Activated CD8-positive, alpha-beta memory T cell treated with anti-CD3 and anti-CD28 coated beads, Interleukin-2, amount 10 ng/mL, durations not matched to agents 7 days and 5 days (primary cell): ENCODE measurements around the gene FOXP4. TPM values are rescaled to one million over a fixed set of nuclear protein-coding genes. Genes with fewer than 3 reads are reported as not detected.

Experiments used
- ATAC-seq: fragments of 150-1000 bp; cut with Tn5 transposase; one replicate; pipeline ENCODE4 v1.10.0; 2021; ENCODE audit warnings: moderate library complexity
- CTCF ChIA-PET: fragments of 350-600 bp; sonication (Branson Sonifier 250); formaldehyde crosslinking; loops from one replicate; lab custom pipeline; 2021; ENCODE audit warnings: antibody characterized with exemption; lab: Charles Lee
- DNase-seq: peaks from one replicate; pipeline ENCODE4 v3.0.0-alpha.2; 2020
- H3K27ac Mint-ChIP-seq: one replicate; pipeline ENCODE4 v1.8.0; 2021; ENCODE audit warnings: mild to moderate bottlenecking, mixed read lengths
- H3K27me3 Mint-ChIP-seq: one replicate; pipeline ENCODE4 v1.8.0; 2021; ENCODE audit warnings: mixed read lengths
- H3K36me3 Mint-ChIP-seq: one replicate; pipeline ENCODE4 v1.8.0; 2021; ENCODE audit warnings: mild to moderate bottlenecking, mixed read lengths
- H3K4me1 Mint-ChIP-seq: one replicate; pipeline ENCODE4 v1.8.0; 2021; ENCODE audit warnings: mixed read lengths
- H3K4me3 Mint-ChIP-seq: one replicate; pipeline ENCODE4 v1.8.0; 2021; ENCODE audit warnings: mild to moderate bottlenecking, moderate library complexity, mixed read lengths
- H3K9me3 Mint-ChIP-seq: one replicate; pipeline ENCODE4 v1.8.0; 2022; ENCODE audit warnings: low read depth, mixed read lengths
- total RNA-seq, 2 experiments: library from RNA; stranded (reverse); gene quantifications; one replicate each; pipeline ENCODE4 v1.2.3, GENCODE V29; 2021

FOXP4 gene
- total RNA-seq, 2 experiments from 2014 or later: 6.5 to 7.7 TPM

DNA sequence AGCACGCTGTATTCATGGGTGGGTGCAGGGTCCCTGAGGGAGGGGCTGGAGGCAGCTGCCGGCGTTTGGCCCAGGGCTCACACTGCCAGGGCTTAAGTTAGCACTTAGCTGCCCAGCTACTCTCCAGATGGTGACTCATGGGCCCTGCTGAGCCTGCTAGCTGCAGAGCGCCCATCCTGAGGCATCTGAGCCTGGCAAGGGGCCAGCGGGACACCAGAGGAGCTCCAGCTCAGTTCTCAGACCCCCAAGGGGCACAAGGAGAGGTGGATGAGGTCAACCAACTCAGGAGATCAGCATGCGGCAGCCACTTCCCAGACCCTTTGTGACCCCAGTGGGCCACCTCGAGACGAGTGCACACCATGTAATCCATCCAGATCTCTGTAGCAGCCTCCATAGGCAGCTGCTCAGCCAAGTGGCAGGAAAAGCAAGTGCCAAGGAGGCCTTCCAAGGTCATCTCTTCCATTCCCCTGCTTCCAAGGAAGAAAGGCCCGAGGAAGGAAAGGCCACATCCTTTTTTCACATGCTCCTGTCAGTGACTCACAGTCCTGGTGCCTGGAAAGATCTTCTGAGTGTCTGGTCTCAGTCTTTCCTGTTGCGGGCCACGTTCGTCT lies 35.3 kb downstream of the FOXP4 start:
- CTCF ChIA-PET: interaction anchor here (1.2 kb wide), 1 partner anchor 213 kb away, joined by 3 read pairs; no protein-coding TSS in a partner anchor
- DNase-seq (no peak), ATAC-seq (no peak)
- Mint-ChIP-seq H3K36me3 (no peaks in the 10 kb centered on the region), H3K4me1 (peaks cover 4% of the 10 kb centered on the region), H3K27me3 (no peaks in the 10 kb centered on the region), H3K27ac (no peak overlapping the region), H3K4me3 (no peak overlapping the region), H3K9me3 (no peaks in the 10 kb centered on the region)

DNA sequence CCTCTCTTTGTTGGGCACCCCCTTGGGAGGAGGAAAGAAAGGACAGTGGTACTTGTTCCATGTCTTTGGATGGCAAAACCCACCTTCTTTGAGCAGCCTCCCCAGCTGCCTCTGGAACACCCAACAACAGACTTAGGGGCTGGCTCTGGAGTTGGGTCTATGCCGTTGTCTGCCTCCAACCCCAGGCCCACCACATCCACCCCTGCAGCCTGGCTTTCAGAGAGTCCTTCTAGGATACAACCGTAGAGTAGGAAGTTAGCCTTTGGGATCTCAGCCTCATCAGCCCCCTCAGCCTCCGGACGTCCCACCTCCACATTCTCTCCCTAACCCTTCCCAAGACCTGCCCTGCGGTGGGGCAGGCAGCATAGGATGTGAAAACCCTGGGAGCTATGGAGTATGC lies 36.4 kb downstream of the FOXP4 start:
- no peak for ATAC-seq
- Mint-ChIP-seq H3K27me3 (no peaks in the 10 kb centered on the region), H3K36me3 (no peaks in the 10 kb centered on the region), H3K4me3 (no peak overlapping the region), H3K4me1 (peaks cover 4% of the 10 kb centered on the region), H3K9me3 (no peaks in the 10 kb centered on the region), H3K27ac (no peak overlapping the region)
- CTCF ChIA-PET: interaction anchor here (1.2 to 1.6 kb wide), 2 partner anchors 20 to 214 kb away, joined by 4 to 7 read pairs; no protein-coding TSS in a partner anchor
- DNase-seq: no peak

DNA sequence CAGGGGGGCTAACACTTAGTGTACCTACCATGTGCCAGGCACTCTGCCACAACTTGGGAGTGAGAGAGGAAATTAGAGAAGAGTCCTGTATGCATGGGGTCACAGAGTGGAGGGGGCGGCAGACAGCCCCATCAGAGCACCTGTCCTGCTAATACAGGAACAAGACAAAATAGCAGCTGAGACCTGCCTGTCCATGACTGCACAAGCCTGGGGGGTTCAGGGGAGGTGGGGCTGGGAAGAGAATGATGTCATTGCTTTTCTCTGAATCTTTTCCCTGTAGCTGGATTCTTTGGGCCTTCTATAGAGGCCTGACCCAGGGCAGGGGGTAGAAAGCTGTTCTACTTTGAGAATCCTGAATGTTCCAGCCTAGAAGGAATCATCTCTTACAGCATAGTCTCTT lies 37.4 kb downstream of the FOXP4 start:
- peaks cover 4% of the 10 kb centered on the region for H3K4me1 Mint-ChIP-seq
- ATAC-seq: no peak
- H3K36me3 Mint-ChIP-seq: no peaks in the 10 kb centered on the region
- no peak overlapping the region for H3K27ac Mint-ChIP-seq
- CTCF ChIA-PET: interaction anchor here (1.2 to 1.6 kb wide), 2 partner anchors 19 to 215 kb away, joined by 4 to 7 read pairs; no protein-coding TSS in a partner anchor
- no peaks in the 10 kb centered on the region for H3K27me3 Mint-ChIP-seq
- DNase-seq: no peak
- H3K4me3 Mint-ChIP-seq: no peak overlapping the region
- no peaks in the 10 kb centered on the region for H3K9me3 Mint-ChIP-seq

DNA sequence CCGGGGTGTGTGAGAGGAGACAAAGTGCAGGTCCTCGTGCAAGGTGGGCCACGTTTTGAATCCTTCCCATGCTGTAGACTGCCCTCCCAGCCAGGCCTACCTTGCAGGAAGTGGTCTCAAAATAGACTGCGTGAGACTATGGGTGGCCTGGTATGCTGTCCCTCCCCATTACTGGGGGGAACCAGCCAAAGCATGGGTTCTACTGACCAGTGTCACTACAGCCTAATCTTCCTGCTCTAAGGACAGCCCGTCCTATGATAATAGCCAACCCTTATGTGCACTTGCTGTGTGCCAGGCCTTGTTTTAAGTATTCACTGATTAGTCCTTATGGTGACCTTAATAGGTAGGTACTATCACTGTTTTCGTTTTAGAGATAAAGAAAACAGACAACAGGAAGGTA lies 38.0 kb downstream of the FOXP4 start:
- no peaks in the 10 kb centered on the region for H3K36me3 Mint-ChIP-seq
- no peaks in the 10 kb centered on the region for H3K9me3 Mint-ChIP-seq
- H3K27me3 Mint-ChIP-seq: no peaks in the 10 kb centered on the region
- ATAC-seq: no peak
- no peak overlapping the region for H3K27ac Mint-ChIP-seq
- CTCF ChIA-PET: interaction anchor here (0.5 kb wide), 1 partner anchor 1203 kb away, joined by 4 read pairs; no protein-coding TSS in a partner anchor
- no peak overlapping the region for H3K4me3 Mint-ChIP-seq
- DNase-seq: no peak
- H3K4me1 Mint-ChIP-seq: peaks cover 4% of the 10 kb centered on the region

DNA sequence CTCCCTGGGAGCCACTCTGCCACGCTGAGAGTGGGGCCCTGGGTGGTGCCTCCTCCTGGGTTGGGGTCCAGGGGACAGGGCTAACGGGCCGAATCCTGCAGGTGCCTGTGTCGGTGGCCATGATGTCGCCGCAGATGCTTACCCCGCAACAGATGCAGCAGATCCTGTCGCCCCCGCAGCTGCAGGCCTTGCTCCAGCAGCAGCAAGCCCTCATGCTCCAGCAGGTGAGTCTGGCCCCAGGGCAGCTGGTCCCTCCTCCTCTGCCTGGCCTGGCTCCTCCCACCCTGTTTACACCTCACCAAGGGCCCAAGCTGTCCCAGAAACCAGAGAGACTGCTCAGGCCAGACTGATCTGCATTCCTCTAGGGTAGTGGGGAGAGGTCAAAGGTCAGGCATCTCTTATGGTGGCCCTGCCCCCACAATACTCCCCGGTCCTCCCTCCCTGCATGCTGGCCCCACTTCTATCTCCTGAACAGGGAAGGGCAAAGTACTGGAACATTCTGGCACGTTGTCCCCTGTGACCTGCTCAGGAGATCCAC lies 38.6 kb downstream of the FOXP4 start:
- no peak for ATAC-seq
- H3K4me1 Mint-ChIP-seq: peaks cover 4% of the 10 kb centered on the region

DNA sequence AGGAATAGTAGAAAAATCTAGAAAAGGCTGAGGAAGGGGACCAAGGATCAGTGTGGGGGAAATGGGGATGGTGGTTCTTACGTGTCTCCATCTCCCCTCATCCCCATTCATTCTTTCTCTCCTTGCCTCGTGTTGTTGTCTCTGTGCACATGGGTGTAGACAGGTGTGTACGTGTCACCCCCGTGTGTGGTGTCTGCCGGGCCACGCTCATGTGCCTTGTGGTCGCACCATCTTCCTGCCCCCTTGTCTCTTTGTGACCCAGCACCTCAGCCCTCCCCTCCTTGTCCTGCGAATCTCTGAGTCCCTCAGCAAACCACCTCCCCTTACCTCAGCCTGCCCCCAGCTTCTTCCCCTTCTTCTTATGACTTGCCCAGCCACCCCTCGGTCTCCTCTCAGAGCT lies 39.4 kb downstream of the FOXP4 start:
- CTCF ChIA-PET: interaction anchor here (1.2 kb wide), 1 partner anchor 161 kb away, joined by 3 read pairs; no protein-coding TSS in a partner anchor
- H3K4me3 Mint-ChIP-seq: no peak overlapping the region
- no peaks in the 10 kb centered on the region for H3K36me3 Mint-ChIP-seq
- H3K27me3 Mint-ChIP-seq: no peaks in the 10 kb centered on the region
- H3K27ac Mint-ChIP-seq: no peak overlapping the region
- no peak for DNase-seq
- H3K4me1 Mint-ChIP-seq: peaks cover 4% of the 10 kb centered on the region
- no peak for ATAC-seq
- H3K9me3 Mint-ChIP-seq: no peaks in the 10 kb centered on the region

More for the DNA sequence above, 38.6 kb downstream of the FOXP4 start:
- DNase-seq: no peak
- Mint-ChIP-seq H3K27me3 (no peaks in the 10 kb centered on the region), H3K9me3 (no peaks in the 10 kb centered on the region), H3K4me3 (no peak overlapping the region), H3K27ac (no peak overlapping the region), H3K36me3 (no peaks in the 10 kb centered on the region)
- CTCF ChIA-PET: interaction anchor here (0.5 kb wide), 1 partner anchor 1203 kb away, joined by 4 read pairs; no protein-coding TSS in a partner anchor

DNA sequence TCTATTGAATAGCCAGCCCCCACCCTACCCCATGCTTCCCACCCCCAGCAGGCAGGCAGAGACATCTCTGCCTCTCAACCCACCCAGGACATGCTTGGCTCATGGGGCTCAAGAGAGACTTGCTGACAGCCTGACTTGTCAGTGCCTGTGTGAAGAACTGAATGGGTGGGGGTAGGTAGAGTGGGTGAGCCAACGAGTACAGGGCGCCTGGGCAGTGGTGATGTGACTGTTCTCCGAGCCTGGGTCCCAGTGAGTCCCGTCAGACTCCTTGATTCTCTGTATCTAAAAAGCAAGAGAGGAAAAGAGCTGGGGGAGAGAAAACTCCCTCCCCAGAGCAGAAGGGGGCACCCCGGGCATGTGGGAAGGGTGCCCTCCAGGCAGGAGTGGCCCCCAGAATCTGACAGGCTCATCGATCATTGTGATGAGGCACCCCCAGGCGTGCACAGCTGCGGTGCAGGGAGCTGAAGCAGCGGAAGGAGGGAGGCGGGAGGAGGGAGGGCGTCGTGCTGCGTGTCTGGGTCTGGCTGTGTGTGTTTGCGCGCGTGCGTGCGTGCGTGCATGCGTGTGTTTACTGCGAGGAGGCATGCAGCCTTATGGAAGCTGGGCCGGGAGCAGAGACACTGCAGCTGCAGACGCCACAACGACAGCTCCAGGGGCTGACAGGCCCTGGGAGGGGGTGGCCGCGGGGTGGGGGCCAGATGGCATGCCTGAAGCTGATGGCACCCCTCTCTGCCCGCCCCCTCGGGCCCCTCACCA lies 40.2 kb downstream of the FOXP4 start:
- Mint-ChIP-seq H3K27ac (no peak overlapping the region), H3K4me3 (no peak overlapping the region), H3K4me1 (peaks cover 4% of the 10 kb centered on the region), H3K9me3 (no peaks in the 10 kb centered on the region), H3K27me3 (no peaks in the 10 kb centered on the region), H3K36me3 (no peaks in the 10 kb centered on the region)
- DNase-seq (no peak), ATAC-seq (no peak)
- CTCF ChIA-PET: interaction anchor here (1.1 to 1.2 kb wide), 2 partner anchors 16 to 161 kb away, joined by 3 read pairs; no protein-coding TSS in a partner anchor

DNA sequence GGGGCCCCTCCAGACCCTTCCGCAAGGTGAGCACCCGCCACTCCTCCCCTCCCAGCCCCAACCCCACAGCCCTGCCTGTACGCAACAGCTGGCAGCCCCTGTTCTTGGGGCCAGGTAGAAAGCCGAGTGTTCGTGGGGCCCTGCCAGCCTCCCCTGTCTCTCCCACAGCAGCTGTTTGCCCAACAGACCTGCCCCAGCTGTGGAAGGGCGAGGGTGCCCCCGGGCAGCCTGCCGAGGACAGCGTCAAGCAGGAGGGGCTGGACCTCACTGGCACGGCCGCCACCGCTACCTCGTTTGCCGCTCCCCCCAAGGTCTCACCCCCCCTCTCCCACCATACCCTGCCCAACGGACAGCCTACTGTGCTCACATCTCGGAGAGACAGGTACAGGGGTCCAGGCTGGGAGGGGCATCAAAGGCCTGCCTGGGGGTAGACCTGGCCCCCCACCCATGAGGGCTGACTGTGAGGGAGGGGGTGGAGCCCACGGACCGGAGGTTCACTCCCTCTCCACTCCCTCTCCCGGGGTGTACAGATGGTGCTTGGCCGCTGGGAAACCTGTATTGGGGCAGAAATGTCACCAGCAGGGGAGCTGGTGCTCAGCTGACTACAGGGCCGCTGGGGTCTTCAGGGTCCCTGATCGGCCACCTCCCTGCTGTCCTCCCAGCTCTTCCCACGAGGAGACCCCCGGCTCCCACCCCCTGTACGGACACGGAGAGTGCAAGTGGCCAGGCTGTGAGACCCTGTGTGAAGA lies 41.1 kb downstream of the FOXP4 start:
- H3K36me3 Mint-ChIP-seq: no peaks in the 10 kb centered on the region
- H3K27ac Mint-ChIP-seq: no peak overlapping the region
- DNase-seq (no peak), ATAC-seq (no peak)
- no peaks in the 10 kb centered on the region for H3K9me3 Mint-ChIP-seq
- no peaks in the 10 kb centered on the region for H3K27me3 Mint-ChIP-seq
- no peak overlapping the region for H3K4me3 Mint-ChIP-seq
- peaks cover 4% of the 10 kb centered on the region for H3K4me1 Mint-ChIP-seq
- CTCF ChIA-PET: interaction anchor here (0.9 to 1.2 kb wide), 3 partner anchors 15 to 163 kb away, joined by 3 to 4 read pairs (median 3); no protein-coding TSS in a partner anchor

DNA sequence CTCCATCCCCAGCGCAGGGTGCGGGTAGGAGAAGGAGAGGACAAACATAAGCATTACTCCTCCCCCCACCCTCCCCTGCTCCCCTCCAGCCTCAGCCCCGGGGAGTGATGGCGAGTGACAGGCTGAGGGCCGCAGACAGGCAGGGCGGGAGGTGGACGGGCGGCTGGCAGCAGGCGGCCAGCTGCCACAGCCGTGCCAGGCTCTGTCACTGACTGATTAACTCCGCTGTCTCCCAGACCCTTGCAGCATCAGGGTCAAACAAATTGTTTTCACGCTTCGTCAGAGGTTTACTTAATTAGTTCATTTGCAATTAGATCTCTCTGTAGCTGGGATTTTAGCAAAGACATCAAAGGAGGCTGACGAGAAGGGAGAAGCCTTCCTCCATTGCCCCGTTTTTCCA lies 41.9 kb downstream of the FOXP4 start:
- H3K4me3 Mint-ChIP-seq: no peak overlapping the region
- no peaks in the 10 kb centered on the region for H3K9me3 Mint-ChIP-seq
- no peaks in the 10 kb centered on the region for H3K36me3 Mint-ChIP-seq
- H3K27ac Mint-ChIP-seq: no peak overlapping the region
- DNase-seq (no peak), ATAC-seq (no peak)
- H3K4me1 Mint-ChIP-seq: peaks cover 4% of the 10 kb centered on the region
- no peaks in the 10 kb centered on the region for H3K27me3 Mint-ChIP-seq
- CTCF ChIA-PET: interaction anchor here (0.9 to 2.0 kb wide), 4 partner anchors 14 to 216 kb away, joined by 3 to 9 read pairs (median 5); no protein-coding TSS in a partner anchor

DNA sequence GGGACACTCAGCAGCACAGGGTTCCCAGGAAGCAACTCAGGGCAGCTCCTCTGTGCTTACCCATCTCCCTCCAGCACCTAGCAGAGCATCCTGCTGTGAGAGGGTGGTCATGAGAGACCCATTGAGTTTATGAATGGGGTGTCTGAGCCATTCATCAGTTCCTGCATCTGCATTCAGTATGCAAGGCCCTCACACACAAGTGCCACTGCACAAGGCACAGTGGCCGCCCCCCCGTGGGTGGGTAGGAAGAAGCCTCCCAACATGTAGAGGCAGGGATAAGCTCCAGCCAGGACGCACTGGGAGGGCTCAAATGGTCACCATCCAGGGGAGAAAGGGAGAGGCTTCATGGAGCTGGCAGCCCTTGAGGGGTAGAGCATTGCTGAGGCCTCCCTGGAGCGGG lies 43.0 kb downstream of the FOXP4 start:
- no peaks in the 10 kb centered on the region for H3K36me3 Mint-ChIP-seq
- H3K27ac Mint-ChIP-seq: no peak overlapping the region
- no peaks in the 10 kb centered on the region for H3K9me3 Mint-ChIP-seq
- DNase-seq (no peak), ATAC-seq (no peak)
- H3K27me3 Mint-ChIP-seq: no peaks in the 10 kb centered on the region
- no peak overlapping the region for H3K4me3 Mint-ChIP-seq
- peaks cover 4% of the 10 kb centered on the region for H3K4me1 Mint-ChIP-seq
- CTCF ChIA-PET: interaction anchor here (1.1 to 2.0 kb wide), 3 partner anchors 13 to 221 kb away, joined by 3 to 9 read pairs (median 6); no protein-coding TSS in a partner anchor

DNA sequence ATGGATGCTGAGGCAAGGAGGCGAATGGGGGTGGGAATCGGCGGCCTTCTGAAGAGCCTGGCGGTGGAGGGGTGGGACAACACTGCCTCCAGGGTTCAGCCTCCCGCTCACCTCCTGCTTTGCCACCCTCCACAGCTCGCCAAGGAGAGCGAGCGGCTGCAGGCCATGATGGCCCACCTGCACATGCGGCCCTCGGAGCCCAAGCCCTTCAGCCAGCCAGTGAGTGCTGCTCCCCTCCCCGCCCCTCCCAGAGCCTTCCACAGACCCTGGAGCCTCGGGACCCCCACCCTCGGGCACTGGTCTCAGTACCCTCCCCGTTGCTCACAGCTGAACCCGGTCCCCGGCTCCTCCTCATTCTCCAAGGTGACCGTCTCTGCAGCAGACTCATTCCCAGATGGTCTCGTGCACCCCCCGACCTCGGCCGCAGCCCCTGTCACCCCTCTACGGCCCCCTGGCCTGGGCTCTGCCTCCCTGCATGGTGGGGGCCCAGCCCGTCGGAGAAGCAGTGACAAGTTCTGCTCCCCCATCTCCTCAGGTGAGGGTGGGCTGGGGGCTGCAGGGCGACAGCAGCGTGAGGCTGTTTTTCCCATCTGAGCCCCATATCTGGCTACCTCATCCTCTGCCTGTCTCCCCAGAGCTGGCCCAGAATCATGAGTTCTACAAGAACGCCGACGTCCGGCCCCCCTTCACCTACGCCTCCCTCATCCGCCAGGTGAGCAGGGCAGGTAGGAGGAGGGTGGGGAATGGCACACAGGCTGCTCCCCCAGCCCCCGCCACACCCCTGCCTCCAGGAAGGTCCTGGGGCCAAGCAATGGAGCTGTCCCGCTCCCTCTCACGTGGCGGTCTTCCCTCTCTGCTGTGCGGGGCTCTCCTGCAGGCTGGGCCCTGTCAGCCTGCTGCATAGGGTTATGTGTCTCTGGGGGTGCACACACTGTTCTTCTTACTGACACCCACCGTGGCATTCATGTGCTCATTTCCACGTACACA lies 43.7 kb downstream of the FOXP4 start:
- CTCF ChIA-PET: interaction anchor here (1.1 to 2.0 kb wide), 4 partner anchors 166 to 222 kb away, joined by 3 to 9 read pairs (median 4); no protein-coding TSS in a partner anchor
- Mint-ChIP-seq H3K36me3 (no peaks in the 10 kb centered on the region), H3K27me3 (no peaks in the 10 kb centered on the region), H3K9me3 (no peaks in the 10 kb centered on the region), H3K27ac (no peak overlapping the region), H3K4me3 (no peak overlapping the region), H3K4me1 (peaks cover 4% of the 10 kb centered on the region)
- ATAC-seq (no peak), DNase-seq (no peak)

DNA sequence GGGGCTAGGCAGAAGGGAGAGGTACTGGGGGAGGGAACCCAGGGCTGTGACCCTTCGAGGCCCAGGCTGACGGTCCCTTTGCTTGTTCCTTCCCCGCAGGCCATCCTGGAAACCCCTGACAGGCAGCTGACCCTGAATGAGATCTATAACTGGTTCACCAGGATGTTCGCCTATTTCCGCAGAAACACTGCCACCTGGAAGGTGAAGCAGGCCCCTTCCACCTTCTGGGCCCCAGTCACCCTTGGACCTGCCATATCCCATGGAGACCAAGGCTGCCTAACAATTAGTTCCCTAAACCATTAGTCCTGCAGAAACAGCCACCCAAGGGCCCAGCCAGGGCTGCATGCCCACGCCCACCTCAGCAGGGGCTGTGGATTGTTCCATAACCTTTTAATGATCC lies 44.9 kb downstream of the FOXP4 start:
- DNase-seq: no peak
- Mint-ChIP-seq H3K4me3 (no peak overlapping the region), H3K27me3 (no peaks in the 10 kb centered on the region), H3K4me1 (no peaks in the 10 kb centered on the region), H3K27ac (no peak overlapping the region), H3K36me3 (no peaks in the 10 kb centered on the region), H3K9me3 (no peaks in the 10 kb centered on the region)
- CTCF ChIA-PET: interaction anchor here (0.5 to 2.7 kb wide), 6 partner anchors 12 to 222 kb away, joined by 3 to 28 read pairs (median 3); no protein-coding TSS in a partner anchor
- no peak for ATAC-seq
